HG02759 (cell line): ENCODE results near the gene MED22.
"Not testable (repeated sequence)": the region's sequence is repeated elsewhere in the genome, so short reads cannot be mapped to it uniquely, and the experiment has no call there.

Experiments used
- ATAC-seq: cut with Tn5 transposase; IDR thresholded peaks from one replicate; pipeline ENCODE4 v1.9.1; 2021; ENCODE audit warnings: mild to moderate bottlenecking, moderate library complexity; ENCODE audit not compliant: unreplicated experiment

MED22 gene

DNA sequence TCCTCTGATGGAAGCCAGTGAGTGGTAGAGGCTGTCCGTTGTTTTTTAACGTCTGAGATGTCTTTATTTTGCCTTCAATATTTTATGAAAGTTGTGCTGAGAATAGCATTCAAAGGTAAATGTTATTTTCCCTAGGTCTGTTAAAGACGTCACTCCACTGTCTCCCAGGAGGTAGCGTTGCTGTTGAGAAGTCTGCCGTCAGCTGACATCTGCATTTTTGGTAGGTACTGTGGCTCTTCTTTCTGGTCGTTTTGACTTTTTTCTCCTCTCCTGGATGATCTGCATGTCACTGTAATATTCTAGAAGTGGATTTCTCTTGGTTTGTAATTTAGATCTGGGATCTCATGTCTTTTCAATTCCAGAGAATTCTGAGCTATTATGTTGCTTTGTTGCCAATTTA is 38.3 kb downstream of the MED22 start:
- ATAC-seq: no peak

DNA sequence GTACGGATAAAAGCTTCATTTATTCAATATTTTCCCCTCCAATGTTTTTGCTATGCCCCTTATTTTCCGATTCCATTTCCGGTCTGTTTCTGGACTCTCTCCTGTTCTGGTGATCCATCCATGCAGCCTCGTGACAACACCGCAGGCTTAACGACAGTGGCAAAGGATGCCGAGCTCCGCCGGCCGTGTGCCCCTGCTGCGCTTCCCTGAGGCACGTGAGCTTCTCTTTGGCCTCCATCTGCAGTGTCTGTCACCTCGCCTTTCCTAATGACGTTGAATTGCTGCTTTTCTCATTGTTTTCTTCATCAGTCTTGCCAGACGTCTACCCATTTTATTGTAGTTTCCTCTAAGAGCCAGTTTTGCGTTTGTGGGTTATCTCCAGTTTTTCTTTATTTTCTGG is 40.6 kb downstream of the MED22 start:
- ATAC-seq: no peak

DNA sequence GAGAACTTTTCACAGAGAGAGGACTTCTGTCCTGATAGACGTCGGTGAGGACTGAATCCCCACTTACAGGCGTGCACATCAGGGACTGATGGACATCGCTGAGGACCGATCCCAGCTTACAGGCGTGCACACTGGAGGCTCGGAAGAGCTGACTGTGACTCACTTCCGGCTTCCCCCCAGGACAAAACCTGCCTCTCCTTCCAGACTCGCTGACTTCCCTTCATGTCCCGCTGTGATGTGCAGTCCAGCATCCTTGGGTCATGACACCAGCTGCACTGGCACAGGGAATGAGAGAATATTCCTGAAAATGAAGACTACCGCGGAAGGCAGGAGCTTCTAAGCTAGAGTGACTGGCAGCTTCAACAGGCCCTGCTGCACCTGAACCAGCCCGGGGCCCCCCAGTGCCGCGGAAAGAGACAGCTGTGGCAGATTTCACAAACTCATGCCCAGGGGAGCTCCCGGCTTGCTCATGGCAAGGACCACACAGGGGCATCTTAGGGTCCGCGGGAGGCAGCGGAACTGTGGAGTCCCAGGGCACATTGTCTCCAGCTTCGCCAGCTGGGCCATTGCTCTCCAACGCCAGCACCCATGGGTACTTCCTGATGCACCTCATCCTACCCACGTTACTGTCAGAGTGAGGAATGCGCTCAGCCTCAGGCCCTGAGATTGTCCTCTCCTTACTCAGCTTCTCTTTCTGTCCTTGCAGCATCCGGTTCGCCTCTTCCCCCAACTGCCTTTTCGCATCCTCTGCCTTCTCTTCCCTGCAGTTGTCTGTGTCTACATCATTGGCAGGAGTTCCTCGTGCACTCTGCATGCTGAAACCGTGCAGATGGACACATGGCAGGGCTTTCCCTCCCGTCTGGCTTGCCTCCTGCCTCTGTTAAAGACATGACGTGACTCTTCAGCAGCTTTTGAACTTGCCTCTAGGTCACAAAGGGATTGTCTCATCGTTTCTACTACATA is 41.4 kb downstream of the MED22 start:
- ATAC-seq: no peak

DNA sequence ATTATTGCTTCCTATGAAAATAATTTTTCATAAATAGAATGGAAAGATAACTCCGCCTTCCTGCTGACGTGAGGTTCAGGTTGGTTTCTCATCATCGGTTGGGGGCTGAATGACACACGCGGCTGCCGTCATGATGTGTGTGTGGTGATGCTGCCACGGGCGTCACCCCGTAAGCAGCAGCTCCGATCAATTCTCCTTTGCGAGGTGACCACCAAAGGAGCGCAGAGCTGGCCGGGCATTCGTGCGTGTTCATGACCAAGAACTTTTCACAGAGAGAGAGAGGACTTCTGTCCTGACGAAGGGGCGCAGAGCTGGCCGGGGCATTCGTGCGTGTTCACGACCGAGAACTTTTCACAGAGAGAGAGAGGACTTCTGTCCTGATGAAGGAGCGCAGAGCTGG is 42.2 kb downstream of the MED22 start:
- no peak for ATAC-seq

DNA sequence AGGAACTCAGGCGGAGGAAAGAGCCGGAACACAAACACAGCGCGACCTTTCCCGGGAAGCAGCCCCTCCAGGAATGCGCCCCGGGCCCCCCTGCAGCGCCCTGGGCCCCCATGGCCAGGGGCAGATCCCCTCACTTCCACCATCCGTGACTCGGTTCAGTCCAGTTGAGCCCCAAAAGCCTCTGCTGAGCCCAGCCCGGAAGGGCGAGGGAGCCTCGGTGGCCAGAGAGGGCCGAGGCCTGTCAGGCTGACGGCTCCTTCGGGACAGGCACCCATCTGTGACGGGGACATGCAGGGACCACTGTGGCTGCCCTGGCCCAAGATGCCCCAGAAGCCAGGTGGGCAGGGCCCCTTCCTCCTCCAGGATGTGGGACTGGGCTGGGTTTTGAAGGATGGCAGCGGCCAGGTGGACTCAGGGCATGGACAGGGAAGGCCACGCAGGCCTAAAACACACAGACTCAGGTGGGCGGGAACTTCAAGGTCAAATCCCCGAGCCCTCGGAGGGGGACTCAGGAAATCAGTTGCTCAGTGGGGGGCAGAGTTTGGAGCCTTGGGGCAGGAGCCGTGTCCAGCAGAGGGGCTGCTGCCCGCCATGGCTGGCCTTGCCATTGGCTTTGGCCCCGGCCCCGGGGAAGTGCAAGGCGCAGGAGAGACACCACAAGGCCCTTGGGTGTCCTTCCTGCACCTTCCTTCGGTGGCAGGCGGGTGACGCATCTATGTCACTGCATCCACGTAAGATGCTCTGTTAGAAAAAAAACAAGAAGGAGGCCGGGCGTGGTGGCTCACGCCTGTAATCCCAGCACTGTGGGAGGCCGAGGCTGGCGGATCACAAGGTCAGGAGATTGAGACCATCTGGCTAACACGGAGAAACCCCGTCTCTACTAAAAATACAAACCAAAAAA is 43.2 kb downstream of the MED22 start:
- ATAC-seq: no peak

DNA sequence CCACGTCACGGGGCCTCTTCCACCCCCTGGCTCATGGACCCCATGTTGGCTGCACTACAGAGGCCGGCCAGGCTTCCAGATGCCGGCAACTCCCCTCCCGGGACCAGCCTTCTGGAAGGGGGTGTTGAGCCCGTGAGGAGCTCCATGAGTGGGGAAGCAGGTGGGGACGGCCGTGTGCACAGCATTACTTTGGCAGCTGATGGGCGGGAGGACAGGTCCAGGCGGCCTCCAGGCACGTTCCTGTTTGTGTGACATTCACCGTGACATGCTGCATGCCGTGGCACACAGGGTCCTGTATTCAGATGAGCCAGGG is 43.8 kb downstream of the MED22 start:
- ATAC-seq: no peak

DNA sequence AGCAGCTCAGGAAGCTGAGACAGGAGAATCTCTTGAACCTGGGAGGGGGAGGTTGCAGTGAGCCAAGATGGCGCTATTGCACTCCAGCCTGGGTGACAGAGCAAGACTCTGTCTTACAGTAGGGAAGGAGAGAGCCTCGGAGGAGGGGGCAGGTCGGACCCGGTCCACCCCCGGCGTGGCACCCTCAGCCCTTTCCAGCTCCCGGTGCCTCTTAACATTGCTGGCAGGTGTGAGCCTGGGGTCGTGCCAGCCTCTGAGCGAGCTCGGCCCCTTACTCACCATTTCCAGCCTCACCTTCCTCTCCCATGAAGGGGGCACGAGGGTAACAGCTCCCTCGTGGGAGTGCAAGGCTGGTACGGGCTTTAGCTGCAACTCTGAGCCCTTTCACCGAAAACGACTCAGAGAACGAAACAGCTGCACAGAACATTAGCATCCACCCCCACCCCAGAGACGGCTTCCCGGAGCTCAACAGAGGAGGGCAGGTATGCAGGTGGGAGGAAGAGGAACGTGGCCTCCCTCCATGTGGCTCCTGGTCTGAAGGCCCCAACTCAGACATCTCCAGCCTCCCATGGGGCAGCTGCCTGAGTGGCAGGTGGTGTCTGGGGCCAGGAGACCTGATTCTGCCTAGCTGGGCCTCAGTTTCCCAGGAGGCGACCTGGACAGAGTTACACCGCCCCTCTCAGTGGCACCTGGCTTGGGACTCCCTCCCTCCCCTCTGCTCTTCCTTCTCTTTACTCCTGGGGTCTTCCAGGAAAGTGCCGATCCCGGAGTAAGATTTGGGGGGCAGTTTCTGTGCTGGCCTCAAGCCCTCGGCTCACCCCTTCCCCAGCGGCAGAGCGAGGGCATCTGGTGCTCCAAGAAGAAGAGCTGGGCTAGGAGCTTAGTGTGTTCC is 44.4 kb downstream of the MED22 start:
- ATAC-seq: no peak

DNA sequence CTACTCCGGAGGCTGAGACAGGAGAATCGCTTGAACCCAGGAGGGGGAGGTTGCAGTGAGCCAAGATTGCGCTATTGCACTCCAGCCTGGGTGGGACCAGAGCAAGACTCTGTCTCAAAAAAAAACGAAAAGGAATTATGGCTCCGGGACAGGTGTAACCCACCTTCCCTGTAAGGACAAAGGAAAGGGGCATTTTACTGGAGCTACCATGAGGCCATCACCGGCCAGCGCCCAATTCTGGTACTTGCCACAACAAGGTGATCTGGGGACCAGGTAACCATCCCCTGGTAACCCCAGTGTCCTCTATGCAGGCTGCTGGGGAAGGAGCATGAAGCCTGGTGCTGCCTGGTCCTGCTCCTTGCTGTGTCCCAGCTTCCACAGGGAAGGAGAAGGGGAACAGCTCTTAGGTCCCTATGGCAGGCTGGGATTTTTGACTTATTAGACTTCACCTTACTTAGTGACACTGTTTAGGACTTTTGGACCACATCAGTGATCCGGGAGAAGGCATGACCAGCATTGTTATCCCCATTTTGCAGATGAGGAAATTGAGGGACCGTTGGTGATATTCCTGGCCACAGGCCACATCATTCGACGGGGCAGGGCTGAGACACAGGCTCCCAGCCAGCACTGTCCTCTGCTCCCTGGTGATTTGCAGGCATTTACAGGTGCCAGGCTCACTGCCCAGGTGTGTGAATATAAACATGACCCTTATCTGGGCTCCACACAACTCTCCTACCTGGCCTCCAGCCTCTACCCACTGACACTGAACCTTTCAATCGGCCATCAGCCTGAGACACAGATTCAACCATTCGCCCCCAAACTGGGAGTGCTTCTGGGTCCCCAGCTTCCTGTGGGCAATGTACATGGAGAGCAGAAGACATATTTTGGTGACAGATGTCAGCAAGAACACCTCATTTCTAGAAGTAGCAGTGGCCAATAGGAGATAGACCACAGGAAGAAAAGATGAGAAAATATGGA is 46.4 kb downstream of the MED22 start:
- no peak for ATAC-seq

DNA sequence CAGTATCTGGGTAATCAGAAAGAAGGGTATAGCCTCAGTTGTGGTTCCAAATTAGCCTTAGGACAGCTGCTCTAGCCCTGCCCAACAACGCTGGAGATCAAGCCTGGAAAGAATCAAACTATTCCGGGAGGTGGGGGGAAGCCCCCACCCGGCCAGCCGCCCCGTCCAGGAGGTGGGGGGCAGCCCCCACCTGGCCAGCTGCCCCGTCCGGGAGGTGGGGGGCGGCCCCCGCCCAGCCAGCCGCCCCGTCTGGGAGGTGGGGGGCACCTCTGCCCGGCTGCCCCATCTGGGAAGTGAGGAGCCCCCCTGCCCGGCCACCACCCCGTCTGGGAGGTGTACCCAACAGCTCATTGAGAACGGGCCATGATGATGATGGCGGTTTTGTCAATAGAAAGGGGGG is 47.9 kb downstream of the MED22 start:
- not testable (repeated sequence) for ATAC-seq

DNA sequence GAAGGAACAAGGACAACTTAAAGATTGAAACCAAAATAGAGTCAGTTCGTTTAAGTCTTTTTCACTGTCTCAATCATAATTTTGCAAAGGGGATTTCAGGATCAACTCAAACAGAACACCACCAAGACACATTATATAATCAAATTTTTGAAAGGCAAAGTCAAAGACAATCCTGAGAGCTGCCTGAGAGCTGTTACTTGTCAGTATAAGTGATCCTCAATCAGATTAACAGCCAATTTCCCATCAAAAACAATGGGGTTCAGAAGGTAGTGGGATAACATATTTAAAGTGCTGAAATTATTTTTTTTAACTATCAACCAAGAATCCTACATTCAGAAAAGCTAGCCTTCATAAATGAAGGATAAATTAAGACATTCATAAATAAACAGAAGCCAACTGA is 53.7 kb downstream of the MED22 start:
- ATAC-seq: no peak

DNA sequence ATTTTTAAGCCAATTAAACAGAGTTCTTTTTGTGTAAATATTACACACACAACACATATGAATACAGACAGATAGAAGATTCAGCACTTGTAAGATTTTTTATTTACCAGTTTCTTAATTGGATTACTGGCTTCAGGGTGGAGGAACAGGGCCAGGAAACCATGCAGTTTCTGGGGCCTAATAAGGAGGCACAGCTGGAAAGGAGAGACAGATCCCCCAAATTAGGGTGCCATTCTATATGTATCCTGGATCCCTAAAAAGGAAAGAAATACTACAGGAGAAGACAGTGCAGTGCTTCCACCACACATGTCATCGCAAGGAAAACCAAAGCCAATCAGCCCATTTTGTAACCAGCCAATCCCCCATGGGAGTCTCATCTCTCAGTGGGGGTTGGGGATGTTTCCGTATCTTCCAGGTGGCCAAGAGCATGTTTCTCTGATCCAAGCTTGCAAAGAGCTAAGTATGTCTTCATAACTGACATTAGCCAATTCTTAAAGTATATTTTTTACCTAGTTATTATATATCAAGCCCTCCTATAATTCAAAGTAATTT is 57.1 kb downstream of the MED22 start:
- ATAC-seq: no peak
